Measurements from ENCODE around the gene NOVA1. TPM values are rescaled to one million over a fixed set of nuclear protein-coding genes. Genes with fewer than 3 reads are reported as not detected.

Gene NOVA1
- polyA plus RNA-seq, 4 donors: 21.7 to 24.6 (median 23.5) TPM

DNA sequence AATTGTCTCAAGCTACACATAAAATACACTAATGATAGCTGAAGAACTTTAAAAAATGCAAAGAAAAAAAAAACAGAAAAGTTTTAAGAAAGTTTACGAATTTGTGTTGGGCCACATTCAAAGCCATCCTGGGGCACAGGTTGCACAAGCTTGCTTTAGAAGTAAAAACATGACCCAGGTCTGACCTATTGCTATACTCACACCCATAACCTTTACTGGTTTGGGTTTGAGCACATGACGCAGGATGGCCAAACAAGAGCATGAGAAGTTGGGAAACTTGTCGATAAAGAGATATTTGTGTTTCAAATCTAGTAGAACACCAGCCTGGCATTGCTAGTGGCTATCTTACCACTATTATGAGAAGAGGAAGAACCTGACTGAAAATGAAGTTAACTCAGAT, 143.7 kb downstream of the NOVA1 start:
- DNase-seq (ENCODE audit: low read depth in 4 of 4, low spot score in 2 of 4): no peak

GRCh38 chr14:26448181-26448855, 149.5 kb downstream of the NOVA1 start:
- DNase-seq (ENCODE audit: low read depth in 4 of 4, low spot score in 2 of 4): no peak

DNA sequence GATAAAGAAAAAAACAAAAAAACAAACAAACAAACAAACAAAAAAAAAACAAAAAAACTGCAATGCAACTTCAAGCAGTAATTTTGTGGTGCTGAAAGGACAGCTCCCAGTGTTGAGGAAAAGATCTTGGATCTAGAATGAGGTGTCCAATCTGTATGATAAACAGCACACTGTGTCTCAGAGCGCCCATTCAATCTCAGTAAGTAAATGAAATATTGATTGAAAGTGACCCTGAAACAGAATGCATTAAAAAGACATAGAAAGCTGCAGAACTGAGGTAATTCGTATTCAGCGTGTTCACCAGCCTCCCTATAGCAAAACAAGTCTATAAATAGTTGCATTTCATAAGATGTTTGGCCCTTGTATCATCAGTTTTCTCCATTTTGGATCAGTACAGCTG, 153.0 kb downstream of the NOVA1 start:
- peak; percentile 23 to 62 (median 38) for DNase-seq (ENCODE audit: low read depth in 4 of 4, low spot score in 2 of 4)

- DNase-seq (ENCODE audit: low read depth in 4 of 4, low spot score in 2 of 4): no peak
These were observed 154.2 kb downstream of the NOVA1 start for GRCh38 chr14:26443654-26444053.

- DNase-seq (ENCODE audit: low read depth in 4 of 4, low spot score in 2 of 4): no peak
These were observed 168.6 kb downstream of the NOVA1 start for GRCh38 chr14:26429205-26429604.

GRCh38 chr14:26427097-26427496, 170.7 kb downstream of the NOVA1 start:
- DNase-seq (ENCODE audit: low read depth in 4 of 4, low spot score in 2 of 4): no peak

DNA sequence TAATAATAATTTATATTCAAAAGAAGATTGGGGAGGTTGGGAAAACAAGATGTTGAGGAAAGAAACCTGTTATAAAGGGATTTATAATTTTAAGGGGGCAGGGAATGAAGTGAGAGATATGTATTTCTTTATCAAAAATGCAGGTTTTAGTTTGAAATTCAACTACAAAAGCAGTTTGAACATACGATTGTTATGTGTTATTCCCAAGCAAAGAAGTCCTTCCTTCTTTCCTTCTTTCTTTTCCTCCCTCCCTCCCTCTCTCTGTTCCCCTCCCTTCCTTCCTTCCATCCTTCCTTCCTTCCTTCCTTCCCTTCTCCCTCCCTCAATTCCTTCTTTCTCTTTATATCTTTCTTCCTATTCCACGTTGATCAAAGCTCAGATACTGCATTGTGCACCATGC, 173.3 kb downstream of the NOVA1 start:
- no peak for DNase-seq (ENCODE audit: low read depth in 4 of 4, low spot score in 2 of 4)

GRCh38 chr14:26415618-26416123, 182.2 kb downstream of the NOVA1 start:
- DNase-seq (ENCODE audit: low read depth in 4 of 4, low spot score in 2 of 4): no peak

DNA sequence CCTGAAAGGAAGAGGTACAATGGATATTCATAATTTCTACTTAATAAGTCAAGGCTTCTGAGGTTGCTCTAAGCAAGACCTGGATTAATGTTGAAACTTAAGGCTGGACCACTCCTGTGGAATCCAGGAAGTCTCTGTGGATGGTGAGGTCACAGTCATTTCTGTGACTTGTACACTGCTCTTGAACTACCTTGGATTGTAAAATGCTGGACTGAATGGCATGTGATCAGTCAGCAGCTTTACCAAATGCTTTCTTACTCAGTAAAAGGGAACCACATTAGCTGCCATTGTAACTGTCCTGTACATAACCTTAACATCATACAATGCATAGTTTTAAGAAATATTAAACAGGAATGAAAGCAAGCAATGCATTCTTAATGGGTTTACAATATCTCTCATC, 182.9 kb downstream of the NOVA1 start:
- no peak for DNase-seq (ENCODE audit: low read depth in 4 of 4, low spot score in 2 of 4)

DNA sequence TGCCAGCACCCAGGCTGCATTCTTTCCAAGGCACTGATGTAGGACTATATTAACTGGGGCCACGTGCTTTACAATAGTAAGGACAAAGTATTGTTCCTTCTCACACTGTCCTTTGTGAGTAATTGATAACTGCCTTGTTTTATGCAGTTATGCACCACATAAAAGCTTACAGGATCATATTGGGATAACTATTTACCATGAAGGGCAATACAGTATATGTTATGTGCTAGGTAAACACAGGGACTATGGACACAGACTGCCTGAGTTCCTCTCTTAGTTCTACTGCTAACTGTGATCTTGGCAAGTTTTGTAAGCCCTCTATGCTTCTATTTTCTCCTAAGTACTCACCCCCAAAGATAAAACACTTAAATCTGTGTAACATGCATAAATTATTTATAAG, 183.7 kb downstream of the NOVA1 start:
- no peak for DNase-seq (ENCODE audit: low read depth in 4 of 4, low spot score in 2 of 4)

GRCh38 chr14:26412421-26412820, 185.4 kb downstream of the NOVA1 start:
- DNase-seq (ENCODE audit: low read depth in 4 of 4, low spot score in 2 of 4): no peak

GRCh38 chr14:26410189-26410685, 187.6 kb downstream of the NOVA1 start:
- no peak for DNase-seq (ENCODE audit: low read depth in 4 of 4, low spot score in 2 of 4)

- DNase-seq (ENCODE audit: low read depth in 4 of 4, low spot score in 2 of 4): no peak
These were observed 192.9 kb downstream of the NOVA1 start for GRCh38 chr14:26404927-26405326.

DNA sequence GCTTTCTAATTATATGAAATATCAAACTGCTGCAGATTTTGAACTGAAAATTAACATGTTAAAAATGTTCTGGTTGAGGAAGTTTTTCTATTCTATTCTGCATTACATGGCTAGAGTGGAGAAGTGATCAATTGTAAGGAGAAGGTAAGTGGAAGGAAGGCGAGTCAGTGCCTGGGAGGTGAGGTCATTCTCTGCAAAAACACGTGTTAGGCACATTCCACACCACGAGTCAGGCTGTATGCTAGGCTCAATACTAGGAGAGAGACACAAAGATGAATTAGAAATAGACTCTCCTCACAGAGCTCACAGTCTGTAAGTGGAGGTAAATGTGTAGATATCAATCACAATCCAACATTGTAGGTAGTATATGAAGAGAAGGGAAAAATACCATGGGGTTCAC, 194.1 kb downstream of the NOVA1 start:
- no peak for DNase-seq (ENCODE audit: low read depth in 4 of 4, low spot score in 2 of 4)

GRCh38 chr14:26402126-26402525, 195.7 kb downstream of the NOVA1 start:
- DNase-seq (ENCODE audit: low read depth in 4 of 4, low spot score in 2 of 4): no peak

- DNase-seq (ENCODE audit: low read depth in 4 of 4, low spot score in 2 of 4): no peak
These were observed 196.5 kb downstream of the NOVA1 start for GRCh38 chr14:26401179-26401968.

DNA sequence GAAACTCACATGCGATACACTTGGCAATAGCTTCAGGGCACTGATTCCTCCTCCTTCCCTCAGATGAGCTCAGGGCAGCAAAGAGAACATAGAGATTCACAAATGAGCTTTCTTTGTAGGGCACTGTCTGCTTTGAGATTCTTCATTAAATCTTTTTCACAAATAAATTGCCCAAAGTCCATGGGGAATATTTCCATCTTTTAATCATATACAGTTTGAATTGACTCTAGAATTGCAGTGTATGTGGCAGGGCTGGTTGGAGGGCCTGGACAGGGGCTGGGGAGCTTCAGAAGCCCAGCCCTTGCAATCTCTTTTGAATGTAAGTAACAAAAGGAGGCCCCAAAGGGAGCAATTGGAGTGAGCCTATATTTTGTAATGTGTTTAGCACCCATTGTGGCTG, 197.5 kb downstream of the NOVA1 start:
- DNase-seq (ENCODE audit: low read depth in 4 of 4, low spot score in 2 of 4): no peak

GRCh38 chr14:26398616-26399015, 199.2 kb downstream of the NOVA1 start:
- no peak for DNase-seq (ENCODE audit: low read depth in 4 of 4, low spot score in 2 of 4)

Data from left renal cortex interstitium (tissue), 4 donors.